CD4-positive, alpha-beta T cell (primary cell): ENCODE results near the gene SLC1A3. TPM values are rescaled to one million over a fixed set of nuclear protein-coding genes. Genes with fewer than 3 reads are reported as not detected.

ENCODE experiments used
- ATAC-seq: fragments of 200-7000 bp; cut with Tn5 transposase; one replicate; pipeline ENCODE4 v1.10.0; 2022; ENCODE audit warnings: mild to moderate bottlenecking; ENCODE audit not compliant: poor library complexity
- CTCF ChIA-PET: fragments of 350-600 bp; sonication (Branson Sonifier 250); formaldehyde crosslinking; loops from one replicate; lab custom pipeline; 2021; ENCODE audit warnings: antibody characterized with exemption, inconsistent platforms; lab: Charles Lee
- POLR2A ChIA-PET: fragments of 350-600 bp; sonication (Branson Sonifier 250); formaldehyde crosslinking; loops from one replicate; lab custom pipeline; 2021; ENCODE audit warnings: antibody characterized with exemption, inconsistent platforms; lab: Charles Lee
- DNase-seq, 14 experiments: peaks; one replicate each; pipeline ENCODE4 v3.0.0-alpha.2; 2013 to 2020; ENCODE audit warnings: mixed read lengths in 2 of 14
- H3K27ac ChIP-seq, 2 donors: one replicate each; pipeline versions ENCODE4 v1.5.1 to v1.7.0; 2013; ENCODE audit warnings: low read length in 2 of 2, low read depth in 1 of 2, mild to moderate bottlenecking in 1 of 2
- H3K27me3 ChIP-seq, 2 experiments: 1 replicate in 1 of 2; 2 replicates in 1 of 2; pipeline versions ENCODE4 v1.6.1 to v1.7.0; 2013; ENCODE audit warnings: low read length in 2 of 2, control low read depth in 1 of 2, mild to moderate bottlenecking in 1 of 2, moderate library complexity in 1 of 2; ENCODE audit not compliant: insufficient read depth in 2 of 2, control insufficient read depth in 1 of 2
- H3K36me3 ChIP-seq: one replicate; pipeline ENCODE4 v1.6.1; 2013; ENCODE audit warnings: low read length, control low read depth; ENCODE audit not compliant: insufficient read depth
- H3K4me1 ChIP-seq: one replicate; pipeline ENCODE4 v1.6.1; 2013; ENCODE audit warnings: low read length, control low read depth; ENCODE audit not compliant: insufficient read depth
- H3K4me3 ChIP-seq: one replicate; pipeline ENCODE4 v1.5.1; 2013; ENCODE audit warnings: mild to moderate bottlenecking, low read length, moderate library complexity
- H3K9me3 ChIP-seq, 2 experiments: 1 replicate in 1 of 2; 2 replicates in 1 of 2; pipeline versions ENCODE4 v1.6.1 to v1.7.0; 2013; ENCODE audit warnings: low read length in 2 of 2, mild to moderate bottlenecking in 2 of 2, control low read depth in 1 of 2, moderate library complexity in 1 of 2; ENCODE audit not compliant: control insufficient read depth in 1 of 2, insufficient read depth in 1 of 2
- H3K27ac Mint-ChIP-seq: one replicate; pipeline ENCODE4 v1.8.0; 2020; ENCODE audit warnings: mixed read lengths
- H3K27me3 Mint-ChIP-seq: one replicate; pipeline ENCODE4 v1.8.0; 2021; ENCODE audit warnings: mixed read lengths
- H3K36me3 Mint-ChIP-seq: one replicate; pipeline ENCODE4 v1.8.0; 2021; ENCODE audit warnings: low read depth, mixed read lengths
- H3K4me1 Mint-ChIP-seq: one replicate; pipeline ENCODE4 v1.8.0; 2021; ENCODE audit warnings: low read depth, mixed read lengths
- H3K4me3 Mint-ChIP-seq: one replicate; pipeline ENCODE4 v1.8.0; 2020; ENCODE audit warnings: mild to moderate bottlenecking, mixed read lengths
- H3K9me3 Mint-ChIP-seq: one replicate; pipeline ENCODE4 v1.8.0; 2020; ENCODE audit warnings: mixed read lengths
- CTCF ChIP-seq: fragments of 200-600 bp; IDR thresholded peaks from one replicate; pipeline ENCODE4 v1.8.0; 2022; ENCODE audit warnings: antibody characterized with exemption, mild to moderate bottlenecking
- intact Hi-C, 2 experiments: fragments of 100-400 bp; cut with DNase I in 1 of 2; cut with micrococcal nuclease in 1 of 2; formaldehyde crosslinking; loops; one replicate each; pipeline versions ENCODE4 v1.15.1 to v1.9.0; 2023 to 2025; cut with DNase I, micrococcal nuclease
- total RNA-seq, 174 experiments: library from RNA in 2 of 174; stranded (reverse) in 2 of 174; gene quantifications; one replicate each; pipeline ENCODE4 v1.2.3 and lab custom pipeline; 2021 to 2026

The SLC1A3 gene
- total RNA-seq, 2 experiments from 2014 or later: not detected

GRCh38 chr5:36692791-36693763 lies 86.7 kb downstream of the SLC1A3 start:
- H3K4me3 Mint-ChIP-seq: no peak overlapping the region
- ChIA-PET POLR2A (interaction anchor here (1.4 kb wide), 1 partner anchor 183 kb away, joined by 4 read pairs; no protein-coding TSS in a partner anchor), CTCF (no interaction called here)
- Histone ChIP-seq H3K9me3 (peaks cover 0 to 5% of the 10 kb centered on the region in 2 experiments), H3K36me3 (no peaks in the 10 kb centered on the region), H3K4me3 (no peak overlapping the region), H3K4me1 (peaks cover 16% of the 10 kb centered on the region), H3K27me3 (peaks cover 9 to 14% of the 10 kb centered on the region in 2 experiments), H3K27ac (no peak overlapping the region)
- ATAC-seq (no peak), DNase-seq (peak in 4 of 14 experiments; percentile 4 to 54 (median 36))
- peaks cover 48% of the 10 kb centered on the region for H3K27me3 Mint-ChIP-seq
- H3K9me3 Mint-ChIP-seq: no peaks in the 10 kb centered on the region
- peaks cover 12% of the 10 kb centered on the region for H3K4me1 Mint-ChIP-seq
- no peaks in the 10 kb centered on the region for H3K36me3 Mint-ChIP-seq
- H3K27ac Mint-ChIP-seq: no peak overlapping the region
- intact Hi-C loops: loop anchor here in 1 of 2 experiments (5.0 to 10.0 kb wide), 2 partner anchors 426 to 608 kb away; no protein-coding TSS in a partner anchor
- peak; percentile 23 for TF ChIP-seq CTCF

DNA sequence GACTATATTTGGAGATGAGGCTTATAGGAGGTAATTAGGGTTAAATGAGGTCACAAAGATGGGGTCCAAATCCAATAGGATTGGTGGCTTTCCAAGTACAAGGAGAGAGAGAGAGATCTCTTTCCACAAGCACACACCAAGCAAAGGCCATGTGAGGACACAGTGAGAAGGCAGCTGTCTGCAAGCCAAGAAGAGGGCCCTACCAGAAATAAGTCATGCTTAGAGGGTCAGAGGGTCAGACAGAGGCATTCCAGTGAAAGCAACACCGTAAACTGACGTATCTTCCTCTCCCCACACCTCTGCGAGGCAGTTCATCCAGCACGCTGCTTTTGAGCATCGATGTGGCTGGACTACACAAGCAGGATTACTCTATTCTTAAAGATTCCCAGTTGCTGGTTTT lies 87.9 kb downstream of the SLC1A3 start:
- ChIA-PET POLR2A (no interaction called here), CTCF (no interaction called here)
- H3K36me3 ChIP-seq: no peaks in the 10 kb centered on the region
- ATAC-seq (no peak), DNase-seq (no peak)
- H3K4me3 ChIP-seq: no peak overlapping the region
- no peak overlapping the region for H3K27ac ChIP-seq
- Mint-ChIP-seq H3K9me3 (no peaks in the 10 kb centered on the region), H3K4me1 (peaks cover 12% of the 10 kb centered on the region), H3K27ac (no peak overlapping the region), H3K36me3 (no peaks in the 10 kb centered on the region), H3K27me3 (peaks cover 43% of the 10 kb centered on the region), H3K4me3 (no peak overlapping the region)
- peaks cover 16% of the 10 kb centered on the region for H3K4me1 ChIP-seq
- TF ChIP-seq CTCF: no peak
- intact Hi-C loops: loop anchor here in 1 of 2 experiments (5.0 to 10.0 kb wide), 2 partner anchors 427 to 610 kb away; no protein-coding TSS in a partner anchor
- H3K9me3 ChIP-seq: peaks cover 0 to 5% of the 10 kb centered on the region in 2 experiments
- H3K27me3 ChIP-seq: peaks cover 9 to 14% of the 10 kb centered on the region in 2 experiments

GRCh38 chr5:36696059-36696673 lies 89.8 kb downstream of the SLC1A3 start:
- Mint-ChIP-seq H3K4me3 (no peak overlapping the region), H3K36me3 (no peaks in the 10 kb centered on the region), H3K27me3 (peaks cover 38% of the 10 kb centered on the region), H3K4me1 (no peaks in the 10 kb centered on the region), H3K9me3 (no peaks in the 10 kb centered on the region), H3K27ac (no peak overlapping the region)
- ATAC-seq (peak; percentile 61), DNase-seq (peak in 12 of 14 experiments; percentile 5 to 55 (median 20))
- intact Hi-C loops: loop anchor here (5.0 to 10.0 kb wide), 2 partner anchors 429 to 611 kb away; no protein-coding TSS in a partner anchor
- Histone ChIP-seq H3K4me1 (peaks cover 11% of the 10 kb centered on the region), H3K27ac (no peak overlapping the region), H3K36me3 (no peaks in the 10 kb centered on the region), H3K9me3 (peaks cover 0 to 5% of the 10 kb centered on the region in 2 experiments), H3K27me3 (peaks cover 9 to 14% of the 10 kb centered on the region in 2 experiments), H3K4me3 (no peak overlapping the region)
- TF ChIP-seq CTCF: peak; percentile 63
- POLR2A ChIA-PET: no interaction called here
- CTCF ChIA-PET: interaction anchor here (0.6 to 1.3 kb wide), 4 partner anchors 10 to 454 kb away, joined by 3 read pairs; partner anchors contain the start of gene NADK2
